GM18951 (cell line): ENCODE measurements around the gene LRBA.
"Not testable (repeated sequence)": the region's sequence is repeated elsewhere in the genome, so short reads cannot be mapped to it uniquely, and the experiment has no call there.

Experiments used
- POLR2A ChIP-seq: IDR thresholded peaks from 4 replicates; pipeline ENCODE4 v1.6.1; 2011; ENCODE audit warnings: mild to moderate bottlenecking; ENCODE audit not compliant: insufficient read length, insufficient read depth; ENCODE audit errors: extremely low read depth
- in situ Hi-C: fragments of 300-500 bp; cut with MboI; formaldehyde crosslinking; loops from one replicate; pipeline ENCODE4 v1.12.0; 2022; ENCODE audit warnings: low sequenced_read_pairs, mixed read lengths, inconsistent platforms; ENCODE audit not compliant: unreplicated experiment

Gene LRBA

DNA sequence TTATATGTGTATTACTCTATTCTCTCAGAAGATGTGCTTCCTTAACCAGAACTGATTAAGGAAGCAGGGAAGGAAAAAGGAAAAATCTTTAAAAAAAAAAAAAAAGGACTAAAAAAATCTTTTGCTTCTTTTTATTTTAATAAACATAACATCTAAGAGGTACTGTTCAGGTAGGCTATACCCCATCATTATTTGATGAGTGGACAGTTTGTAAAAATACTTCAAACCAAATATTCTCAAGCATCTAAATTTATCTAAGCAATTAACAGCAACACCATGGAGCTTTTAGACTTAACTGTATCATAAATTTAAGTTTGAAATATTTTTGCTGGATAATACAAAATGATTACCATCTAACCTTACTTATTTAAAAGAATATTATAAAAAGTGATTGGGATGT lies 264.3 kb downstream of the LRBA start:
- in situ Hi-C loops, result no loop called here
- TF ChIP-seq POLR2A, result no peak

DNA sequence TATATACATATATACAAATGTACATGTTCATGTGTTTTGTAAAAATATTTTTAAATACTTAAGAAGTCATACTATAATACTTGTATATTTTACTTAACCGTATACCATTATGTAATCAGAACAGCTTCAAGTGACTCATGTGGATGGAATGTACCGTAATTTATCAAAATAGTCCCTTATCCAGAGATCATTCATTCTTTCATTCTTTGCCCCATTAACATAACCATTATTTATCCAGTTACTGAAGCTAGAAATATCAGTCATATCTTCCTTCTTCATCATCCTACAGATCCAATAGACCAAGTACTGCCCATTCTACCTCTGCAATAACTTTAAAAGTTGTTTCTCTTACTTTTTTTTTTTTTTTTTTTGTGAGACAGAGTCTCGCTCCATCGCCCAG lies 268.9 kb downstream of the LRBA start:
- in situ Hi-C loops, result no loop called here
- no peak for TF ChIP-seq POLR2A

DNA sequence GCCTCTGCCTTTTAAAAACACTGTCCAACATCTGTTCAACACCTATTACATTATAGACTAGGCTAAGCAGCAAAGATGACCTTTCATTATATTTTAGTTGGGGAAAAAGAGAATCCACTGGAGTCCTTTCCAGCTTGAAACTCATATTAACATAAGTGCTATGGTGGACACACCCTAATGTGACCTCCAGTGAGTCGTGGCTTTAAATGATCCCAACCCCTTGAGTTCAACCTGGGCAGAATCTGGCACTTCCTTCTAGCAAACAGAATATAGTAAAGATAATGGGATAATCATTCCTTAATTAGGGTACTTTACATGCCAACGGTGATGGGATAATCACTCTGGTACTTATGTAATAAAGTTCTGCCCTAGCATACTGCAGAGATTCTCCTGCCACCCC lies 270.5 kb downstream of the LRBA start:
- no peak for TF ChIP-seq POLR2A
- in situ Hi-C loops, result no loop called here

DNA sequence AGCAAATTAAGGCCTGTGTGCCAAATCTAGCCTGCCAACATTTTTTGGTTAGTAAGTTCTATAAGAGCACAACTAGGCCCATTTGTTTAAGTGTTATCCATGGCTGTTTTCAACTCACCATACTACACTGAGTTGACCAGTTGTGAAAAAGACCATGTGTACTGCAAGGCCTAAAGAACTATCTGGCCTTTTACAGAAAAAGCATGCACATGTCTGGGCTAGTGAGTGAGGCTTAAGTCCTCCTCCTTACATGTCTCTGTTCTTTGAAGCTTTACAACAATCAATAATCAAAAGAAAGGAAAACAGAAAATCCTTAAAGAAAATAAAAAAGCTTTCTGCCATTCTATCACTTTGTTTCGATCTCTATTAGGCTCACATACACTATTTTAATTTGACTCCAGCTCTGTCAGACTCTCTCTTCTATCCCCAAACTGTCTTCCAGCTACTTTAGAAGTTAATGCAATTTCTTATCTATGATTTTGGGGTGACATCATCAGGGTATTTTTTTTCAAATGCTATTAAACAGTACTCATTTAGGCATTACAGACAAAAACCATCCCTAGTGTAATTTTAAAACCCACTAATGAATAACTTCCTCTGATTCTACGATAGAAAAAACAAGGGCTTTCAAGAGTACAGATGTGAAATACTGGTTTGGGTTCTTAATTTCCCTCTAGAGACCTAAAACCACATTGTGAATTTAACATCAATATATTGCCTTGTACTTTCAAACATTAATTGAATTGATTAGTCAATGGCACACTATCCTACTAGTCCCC lies 271.3 kb downstream of the LRBA start:
- TF ChIP-seq POLR2A, result no peak
- in situ Hi-C loops, result no loop called here

DNA sequence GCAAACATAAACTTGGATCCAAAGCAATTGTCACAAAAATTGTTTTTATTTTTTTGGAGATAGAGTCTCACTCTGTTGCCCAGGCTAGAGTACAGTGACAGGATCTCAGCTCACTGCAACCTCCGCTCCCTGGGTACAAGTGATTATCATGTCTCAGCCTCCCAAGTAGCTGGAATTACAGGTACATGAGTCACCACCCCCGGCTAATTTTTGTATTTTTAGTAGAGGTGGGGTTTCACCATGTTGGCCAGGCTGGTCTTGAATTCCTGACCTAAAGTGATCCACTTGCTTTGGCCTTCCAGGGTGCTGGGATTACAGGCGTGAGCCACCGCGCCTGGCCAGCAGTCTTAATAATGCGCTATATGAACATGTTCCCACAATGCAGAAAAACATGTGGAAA lies 272.2 kb downstream of the LRBA start:
- in situ Hi-C loops, result not testable (repeated sequence)

DNA sequence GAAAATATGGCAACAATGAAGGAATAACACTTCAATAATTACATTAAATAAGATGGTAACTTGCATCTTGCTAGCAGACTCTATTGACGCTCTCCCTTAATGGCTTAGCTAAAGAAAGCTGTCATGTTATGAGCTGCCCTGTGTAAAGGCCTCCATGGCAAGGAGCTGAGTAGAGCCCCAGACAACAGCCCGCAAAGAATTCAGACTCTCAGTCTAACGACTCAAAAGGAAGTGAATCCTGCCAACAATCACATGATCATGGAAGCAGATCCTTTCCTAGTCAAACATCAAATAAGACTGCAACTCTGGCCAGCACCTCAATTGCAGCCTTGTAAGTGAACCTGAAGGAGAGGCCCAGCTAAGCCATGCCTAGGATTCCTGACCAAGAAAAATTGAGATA lies 275.5 kb downstream of the LRBA start:
- in situ Hi-C loops, result no loop called here
- TF ChIP-seq POLR2A, result no peak

DNA sequence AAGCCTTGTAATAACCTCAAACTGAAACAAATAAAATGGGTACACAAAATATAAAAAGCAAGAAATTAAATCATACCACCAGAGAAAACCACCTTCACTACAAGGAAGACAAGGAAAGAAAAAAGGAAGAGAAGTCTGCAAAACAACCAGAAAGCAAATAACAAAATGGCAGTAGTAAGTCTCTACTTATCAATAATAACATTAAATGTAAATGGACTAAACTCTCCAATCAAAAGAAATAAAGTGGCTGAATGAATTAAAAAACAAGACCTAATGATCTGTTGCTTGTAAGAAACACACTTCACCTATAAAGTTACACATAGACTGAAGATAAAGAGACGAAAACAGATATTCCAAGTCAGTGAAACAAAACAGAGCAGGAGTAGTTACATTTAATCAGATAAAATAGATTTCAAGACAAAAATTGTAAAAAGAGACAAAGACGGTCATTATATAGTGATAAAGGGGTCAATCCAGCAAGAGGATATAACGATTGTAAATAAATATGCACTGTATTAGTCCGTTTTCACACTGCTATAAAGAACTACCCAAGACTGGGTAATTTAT lies 289.0 kb downstream of the LRBA start:
- no peak for TF ChIP-seq POLR2A
- in situ Hi-C loops, result no loop called here

DNA sequence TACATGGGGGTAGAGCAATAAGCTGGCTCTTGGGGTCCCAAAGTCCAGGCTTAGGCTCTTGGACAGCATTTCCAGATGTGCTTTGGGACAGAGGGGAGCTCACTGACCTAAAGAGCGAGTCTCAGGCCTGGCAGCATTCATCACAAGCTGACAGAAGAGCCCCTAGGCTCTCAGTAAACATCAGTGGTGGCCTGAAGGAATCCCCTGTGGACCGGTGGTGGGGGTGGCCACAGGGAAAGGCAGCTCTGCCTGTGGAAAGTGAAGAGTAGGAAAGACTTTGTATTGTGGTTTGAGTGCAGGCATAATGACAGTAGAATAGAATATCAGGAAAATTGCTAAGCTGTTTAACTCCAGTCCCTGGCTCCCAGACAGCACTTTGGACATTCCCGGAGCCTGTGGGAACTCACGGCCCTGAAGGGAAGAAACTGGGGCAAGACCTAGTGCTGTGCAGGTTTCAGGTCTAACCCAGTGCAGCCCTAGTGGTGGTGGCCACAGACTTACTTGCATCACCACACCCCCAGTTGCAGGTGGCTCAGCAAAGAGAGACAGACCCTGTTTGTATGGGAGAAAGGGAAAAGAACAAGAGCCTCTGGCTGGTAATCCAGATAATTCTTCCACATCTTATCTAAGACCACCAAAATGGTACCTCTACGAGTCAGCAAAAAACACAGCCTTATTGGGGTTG lies 291.2 kb downstream of the LRBA start:
- in situ Hi-C loops, result no loop called here
- no peak for TF ChIP-seq POLR2A

DNA sequence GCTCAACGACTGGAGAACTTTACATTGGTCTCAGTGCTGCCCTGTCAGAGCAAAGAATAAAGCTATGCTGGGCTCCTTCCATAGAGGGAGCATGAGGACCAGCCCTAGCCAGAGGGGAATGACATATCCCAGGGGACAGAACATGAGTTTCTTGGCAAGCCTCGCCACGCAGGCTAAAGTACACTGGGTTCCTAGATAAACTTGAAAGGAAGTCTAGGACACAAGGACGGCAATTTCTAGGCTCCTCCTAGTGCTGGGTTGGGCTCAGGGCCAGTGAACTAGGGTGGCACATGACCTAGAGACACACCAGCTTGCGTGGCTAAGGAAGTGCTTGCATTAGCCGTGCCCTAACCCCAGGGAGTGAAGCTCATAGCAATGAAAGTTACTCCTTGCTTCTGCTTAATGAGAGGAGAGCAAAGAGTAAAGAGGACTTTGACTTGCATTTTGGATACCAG lies 292.1 kb downstream of the LRBA start:
- in situ Hi-C loops, result no loop called here
- TF ChIP-seq POLR2A, result no peak

DNA sequence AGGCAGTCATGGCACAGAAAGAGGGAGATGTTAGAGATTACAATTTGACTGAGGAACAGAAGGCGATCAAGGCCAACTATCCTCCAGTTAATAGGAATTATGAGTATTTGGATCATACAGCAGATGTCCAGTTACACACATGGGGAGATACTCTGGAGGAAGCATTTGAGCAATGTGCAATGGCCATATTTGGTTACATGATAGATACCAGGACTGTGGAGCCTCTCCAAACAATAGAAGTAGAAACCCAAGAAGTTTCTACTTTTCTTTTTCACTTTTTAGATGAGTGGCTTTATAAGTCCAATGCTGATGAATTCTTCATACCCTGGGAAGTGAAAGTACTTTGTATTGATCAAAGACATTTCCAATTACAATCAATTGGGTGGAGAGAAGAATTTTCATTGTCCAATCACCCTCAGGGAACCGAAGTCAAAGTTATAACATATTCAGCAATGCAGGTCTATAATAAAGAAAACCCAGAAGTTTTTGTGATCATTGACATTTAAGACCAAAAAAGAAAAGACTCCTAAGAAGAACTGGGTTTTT lies 294.0 kb downstream of the LRBA start:
- TF ChIP-seq POLR2A, result no peak
- in situ Hi-C loops, result no loop called here

DNA sequence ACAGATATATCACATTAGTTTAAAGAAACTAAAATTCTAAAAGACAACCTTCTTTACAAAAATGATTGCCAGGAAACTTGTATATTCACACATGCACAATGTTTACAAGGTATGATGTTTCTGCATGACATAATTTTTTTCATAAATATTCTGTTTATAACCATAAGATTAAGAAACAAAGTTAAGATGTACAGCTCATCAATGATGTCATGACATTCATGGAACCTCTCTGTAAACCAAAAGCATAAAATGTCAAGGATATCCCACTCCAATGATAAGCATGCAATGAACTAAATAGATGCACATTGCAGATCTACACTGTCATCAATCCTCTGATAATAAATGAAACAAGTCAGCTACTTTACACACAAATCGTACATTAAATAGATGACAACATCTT lies 297.1 kb downstream of the LRBA start:
- no peak for TF ChIP-seq POLR2A
- in situ Hi-C loops, result no loop called here

DNA sequence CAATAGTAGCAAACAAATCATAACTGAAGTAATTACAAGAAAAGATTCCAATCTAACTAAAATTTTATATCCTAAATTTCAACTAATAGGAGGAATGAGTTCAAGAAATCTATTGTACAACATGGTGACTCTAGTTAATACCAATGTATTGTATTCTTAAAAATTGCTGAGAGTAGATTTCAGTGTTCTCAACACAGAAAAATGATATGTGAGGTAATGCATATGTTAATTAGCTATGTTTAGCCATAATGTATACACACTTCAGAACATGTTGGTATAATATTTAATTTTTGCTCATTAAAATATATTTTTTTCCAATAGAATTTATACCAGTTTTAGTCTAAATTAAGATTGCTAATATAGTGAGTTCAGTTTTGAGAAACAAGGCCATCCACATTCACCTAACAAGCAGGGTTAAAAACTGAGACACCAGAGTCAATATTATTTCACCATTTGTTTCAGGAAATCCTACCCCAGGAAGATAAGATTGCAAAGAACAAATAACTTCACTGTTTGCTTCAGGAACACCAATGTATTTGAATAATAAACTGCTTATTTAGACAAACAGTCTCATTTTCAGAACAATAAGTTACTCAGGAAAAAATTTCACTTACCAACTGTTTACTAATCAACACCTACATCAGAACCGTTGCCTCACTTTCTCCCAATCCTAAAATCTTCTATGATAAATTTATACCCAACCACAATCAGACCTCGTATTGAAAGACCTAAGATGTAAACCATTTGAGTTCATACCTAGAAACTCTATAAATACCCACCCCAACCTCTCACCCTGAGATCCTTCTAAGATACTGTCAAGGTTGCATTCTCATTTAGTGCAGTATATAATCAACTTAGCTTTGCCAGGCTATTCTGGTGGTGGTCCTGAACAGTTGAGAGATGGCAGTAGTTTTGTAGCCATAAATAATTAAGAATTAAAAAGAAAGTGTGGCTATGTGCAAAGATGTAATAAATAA lies 300.3 kb downstream of the LRBA start:
- no peak for TF ChIP-seq POLR2A
- in situ Hi-C loops, result no loop called here

DNA sequence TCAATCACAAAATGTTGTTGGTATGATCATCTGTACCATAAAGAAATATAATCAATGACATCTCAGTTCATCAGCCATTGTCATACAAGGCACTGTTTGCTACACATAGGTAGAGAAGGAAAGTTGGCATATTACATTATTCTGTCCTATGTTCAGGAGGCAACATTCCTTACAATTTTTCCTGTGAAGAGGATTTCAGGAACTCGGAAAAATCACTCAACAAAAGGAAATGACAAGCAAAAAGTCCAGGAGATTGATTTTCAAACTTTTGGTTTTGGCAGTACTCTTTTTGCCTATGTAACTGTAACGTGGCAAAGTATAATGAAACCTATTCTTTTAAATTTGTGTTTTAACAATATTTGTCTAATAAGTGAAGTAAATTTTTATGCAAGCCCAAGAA lies 301.8 kb downstream of the LRBA start:
- TF ChIP-seq POLR2A, result no peak
- in situ Hi-C loops, result no loop called here
